DND-41 (cell line): ENCODE results near the gene CIB2.

Experiments
- EZH2 ChIP-seq: IDR thresholded peaks from 3 replicates; pipeline ENCODE4 v1.6.1; 2012; ENCODE audit warnings: borderline replicate concordance, low read depth, mild to moderate bottlenecking, moderate library complexity, low read length, inconsistent platforms; ENCODE audit not compliant: severe bottlenecking
- TF ChIP-seq, protein P1 (sequence below): IDR thresholded peaks from 2 replicates; pipeline ENCODE4 v1.5.1; 2012; ENCODE audit warnings: borderline replicate concordance, low read length, moderate library complexity, mild to moderate bottlenecking; ENCODE audit not compliant: poor library complexity, severe bottlenecking; ENCODE audit errors: extremely low read depth

DNA sequence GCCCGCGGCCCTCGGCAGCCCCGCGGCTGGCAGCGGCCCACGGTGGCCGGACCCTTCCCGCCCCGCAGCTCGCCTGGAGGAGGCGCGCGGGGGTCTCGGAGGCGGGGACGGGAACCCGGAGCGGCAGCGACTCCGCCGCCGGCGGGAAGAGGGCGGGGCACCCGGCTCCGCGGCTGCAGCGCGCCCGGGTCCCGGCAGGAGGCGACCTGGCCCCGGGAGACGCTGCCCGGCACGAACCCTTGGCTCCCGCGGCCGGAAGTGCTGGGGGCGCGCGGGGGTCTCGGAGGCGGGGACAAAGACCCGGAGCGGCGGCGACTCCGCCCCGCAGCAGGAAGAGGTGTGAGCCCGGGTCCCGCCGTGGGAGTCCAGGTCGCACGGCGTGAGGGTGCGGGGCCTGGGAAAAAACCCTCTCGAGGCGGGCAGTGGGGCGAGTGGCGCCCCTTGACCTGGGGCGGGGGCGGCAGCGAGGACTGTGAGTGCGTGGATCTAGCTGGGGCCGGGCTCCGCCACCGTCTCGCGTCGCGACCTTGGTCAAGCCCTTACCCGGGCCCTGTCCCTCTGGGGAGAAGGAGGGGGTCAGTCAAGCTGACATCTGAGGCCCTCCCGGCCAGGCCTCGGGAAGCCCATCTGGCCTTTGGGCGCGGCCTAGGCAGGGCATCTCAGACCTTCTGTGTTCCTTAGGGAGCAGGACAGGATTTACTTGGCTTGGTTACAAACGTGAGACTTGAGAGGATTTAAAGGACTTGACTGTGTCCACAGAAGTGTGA is at the start of gene CIB2:
- TF ChIP-seq, protein P1, sequence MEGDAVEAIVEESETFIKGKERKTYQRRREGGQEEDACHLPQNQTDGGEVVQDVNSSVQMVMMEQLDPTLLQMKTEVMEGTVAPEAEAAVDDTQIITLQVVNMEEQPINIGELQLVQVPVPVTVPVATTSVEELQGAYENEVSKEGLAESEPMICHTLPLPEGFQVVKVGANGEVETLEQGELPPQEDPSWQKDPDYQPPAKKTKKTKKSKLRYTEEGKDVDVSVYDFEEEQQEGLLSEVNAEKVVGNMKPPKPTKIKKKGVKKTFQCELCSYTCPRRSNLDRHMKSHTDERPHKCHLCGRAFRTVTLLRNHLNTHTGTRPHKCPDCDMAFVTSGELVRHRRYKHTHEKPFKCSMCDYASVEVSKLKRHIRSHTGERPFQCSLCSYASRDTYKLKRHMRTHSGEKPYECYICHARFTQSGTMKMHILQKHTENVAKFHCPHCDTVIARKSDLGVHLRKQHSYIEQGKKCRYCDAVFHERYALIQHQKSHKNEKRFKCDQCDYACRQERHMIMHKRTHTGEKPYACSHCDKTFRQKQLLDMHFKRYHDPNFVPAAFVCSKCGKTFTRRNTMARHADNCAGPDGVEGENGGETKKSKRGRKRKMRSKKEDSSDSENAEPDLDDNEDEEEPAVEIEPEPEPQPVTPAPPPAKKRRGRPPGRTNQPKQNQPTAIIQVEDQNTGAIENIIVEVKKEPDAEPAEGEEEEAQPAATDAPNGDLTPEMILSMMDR = peak; percentile 81
- TF ChIP-seq EZH2 = no peak
